Ovary (tissue), 3 donors: ENCODE data around the gene ARHGAP19.

ENCODE experiments used
- EP300 ChIP-seq: sonication (generic); formaldehyde crosslinking; IDR thresholded peaks from one replicate; pipeline ENCODE4 v1.6.1; 2017; ENCODE audit warnings: antibody characterized with exemption
- POLR2A ChIP-seq: fragments of 450-650 bp; IDR thresholded peaks from one replicate; pipeline ENCODE4 v1.6.1; 2017; ENCODE audit warnings: antibody characterized with exemption, mild to moderate bottlenecking, moderate library complexity
- TF ChIP-seq, protein P1 (sequence below), 3 donors: fragments of 450-650 bp in 2 of 3; fragments of 200-600 bp in 1 of 3; IDR thresholded peaks; one replicate each; pipeline versions ENCODE4 v1.5.1 to v1.8.0; 2016 to 2022; ENCODE audit warnings: antibody characterized with exemption in 3 of 3, mild to moderate bottlenecking in 1 of 3
- donor health status: DM: no; HTN: no; CAD: no.

DNA sequence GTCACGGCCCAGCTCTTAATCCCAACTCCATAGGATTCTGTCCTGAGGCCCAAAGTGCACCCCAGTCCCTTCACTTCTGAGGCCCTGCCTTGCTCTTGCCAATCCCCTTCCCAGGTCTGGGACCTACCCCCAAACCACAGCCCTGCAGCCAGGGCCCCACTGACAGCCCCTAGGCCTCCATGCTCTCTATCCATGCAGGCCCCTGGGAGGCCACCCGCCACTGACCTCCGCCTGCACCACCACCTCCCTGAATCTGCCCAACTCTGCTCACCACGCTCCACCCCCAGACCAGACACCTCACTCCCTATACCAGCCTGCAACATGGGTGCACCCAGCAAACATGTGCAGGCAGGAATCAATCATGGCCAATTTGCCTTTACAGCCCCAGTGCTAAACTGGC, 116.9 kb downstream of the ARHGAP19 start:
- TF ChIP-seq, protein P1, sequence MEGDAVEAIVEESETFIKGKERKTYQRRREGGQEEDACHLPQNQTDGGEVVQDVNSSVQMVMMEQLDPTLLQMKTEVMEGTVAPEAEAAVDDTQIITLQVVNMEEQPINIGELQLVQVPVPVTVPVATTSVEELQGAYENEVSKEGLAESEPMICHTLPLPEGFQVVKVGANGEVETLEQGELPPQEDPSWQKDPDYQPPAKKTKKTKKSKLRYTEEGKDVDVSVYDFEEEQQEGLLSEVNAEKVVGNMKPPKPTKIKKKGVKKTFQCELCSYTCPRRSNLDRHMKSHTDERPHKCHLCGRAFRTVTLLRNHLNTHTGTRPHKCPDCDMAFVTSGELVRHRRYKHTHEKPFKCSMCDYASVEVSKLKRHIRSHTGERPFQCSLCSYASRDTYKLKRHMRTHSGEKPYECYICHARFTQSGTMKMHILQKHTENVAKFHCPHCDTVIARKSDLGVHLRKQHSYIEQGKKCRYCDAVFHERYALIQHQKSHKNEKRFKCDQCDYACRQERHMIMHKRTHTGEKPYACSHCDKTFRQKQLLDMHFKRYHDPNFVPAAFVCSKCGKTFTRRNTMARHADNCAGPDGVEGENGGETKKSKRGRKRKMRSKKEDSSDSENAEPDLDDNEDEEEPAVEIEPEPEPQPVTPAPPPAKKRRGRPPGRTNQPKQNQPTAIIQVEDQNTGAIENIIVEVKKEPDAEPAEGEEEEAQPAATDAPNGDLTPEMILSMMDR (IDR thresholded peaks at IDR 0.05), result no peak
- TF ChIP-seq EP300 (no peak), POLR2A (no peak)
